MCF 10A (cell line): ENCODE results near the gene HOXD12. TPM values are rescaled to one million over a fixed set of nuclear protein-coding genes. Genes with fewer than 3 reads are reported as not detected.

Experiments
- BruUV-seq: library from RNA; stranded (reverse); fragments of 400-500 nt; replicated peaks from 2 replicates; lab custom pipeline; 2021; lab: Mats Ljungman, UMichigan
- CTCF ChIA-PET: fragments of 300-600 bp; sonication (Branson Sonifier 250); formaldehyde crosslinking; extraction: SDS; loops from one replicate; lab custom pipeline; 2021; ENCODE audit warnings: antibody characterized with exemption, inconsistent platforms; lab: Yijun Ruan, JAX
- POLR2A ChIA-PET: fragments of 300-600, 350-650 bp; sonication (Branson Sonifier 250); formaldehyde crosslinking; extraction: SDS; loops from one replicate; lab custom pipeline; 2020; ENCODE audit warnings: antibody characterized with exemption, inconsistent platforms; lab: Yijun Ruan, JAX
- DNase-seq: peaks from one replicate; pipeline ENCODE4 v3.0.0-alpha.2; 2018; ENCODE audit not compliant: unreplicated experiment
- H3K27ac Mint-ChIP-seq: one replicate; pipeline ENCODE4 v1.8.0; 2022; ENCODE audit warnings: mild to moderate bottlenecking, low read depth, mixed read lengths; ENCODE audit not compliant: unreplicated experiment
- H3K27me3 Mint-ChIP-seq: one replicate; pipeline ENCODE4 v1.8.0; 2022; ENCODE audit warnings: mixed read lengths; ENCODE audit not compliant: insufficient read depth, unreplicated experiment
- H3K36me3 Mint-ChIP-seq: one replicate; pipeline ENCODE4 v1.8.0; 2022; ENCODE audit warnings: mild to moderate bottlenecking, moderate library complexity, mixed read lengths; ENCODE audit not compliant: insufficient read depth, unreplicated experiment
- H3K4me1 Mint-ChIP-seq: one replicate; pipeline ENCODE4 v1.8.0; 2022; ENCODE audit warnings: mixed read lengths; ENCODE audit not compliant: insufficient read depth, unreplicated experiment
- H3K4me3 Mint-ChIP-seq: one replicate; pipeline ENCODE4 v1.8.0; 2022; ENCODE audit warnings: mild to moderate bottlenecking, moderate library complexity, mixed read lengths; ENCODE audit not compliant: unreplicated experiment
- H3K9me3 Mint-ChIP-seq: one replicate; pipeline ENCODE4 v1.8.0; 2022; ENCODE audit warnings: mixed read lengths; ENCODE audit not compliant: unreplicated experiment
- CTCF ChIP-seq: fragments of 200-600 bp; IDR thresholded peaks from one replicate; pipeline ENCODE4 v1.8.0; 2022; ENCODE audit warnings: antibody characterized with exemption, mild to moderate bottlenecking; ENCODE audit not compliant: unreplicated experiment
- intact Hi-C: fragments of 100-400 bp; cut with micrococcal nuclease; formaldehyde crosslinking; loops from 2 replicates; pipeline ENCODE4 v1.14.1; 2022
- total RNA-seq: library from RNA; stranded (reverse); gene quantifications from 2 replicates; pipeline ENCODE4 v1.2.3, GENCODE V29; 2022

HOXD12 gene
- total RNA-seq, 1 experiment from 2014 or later = not detected

DNA sequence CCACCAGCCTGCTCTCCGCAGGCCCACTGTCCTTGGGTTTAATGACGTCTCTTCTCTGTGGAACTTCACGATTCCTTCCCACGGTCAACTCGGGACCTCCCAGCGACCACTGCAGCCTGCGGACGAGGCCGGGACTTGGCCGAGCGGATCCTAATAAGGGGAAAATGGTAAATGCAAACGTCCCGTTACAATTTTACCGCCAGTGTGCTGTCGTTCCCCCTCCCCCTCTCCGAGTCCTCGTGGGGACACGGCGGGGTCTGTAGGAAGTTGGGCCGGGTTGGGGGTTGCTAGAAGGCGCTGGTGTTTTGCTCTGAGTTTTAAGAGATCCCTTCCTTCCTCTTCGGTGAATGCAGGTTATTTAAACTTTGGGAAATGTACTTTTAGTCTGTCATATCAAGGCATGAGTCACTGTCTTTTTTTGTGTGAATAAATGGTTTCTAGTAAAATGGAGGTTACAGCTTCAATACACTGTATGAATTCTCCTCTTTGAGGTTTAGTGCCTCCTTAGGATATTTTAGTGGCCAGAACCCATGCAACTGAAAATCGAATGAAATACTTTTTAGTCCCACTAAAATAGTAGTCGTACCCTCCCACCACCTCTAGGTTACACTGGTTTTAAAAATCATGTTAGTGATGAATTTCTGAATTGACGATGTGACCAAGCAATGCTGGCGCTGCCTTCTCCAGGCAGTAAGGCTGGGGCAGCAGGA, 9.8 kb downstream of the HOXD12 start:
- no peak overlapping the region for H3K4me3 Mint-ChIP-seq
- CTCF ChIA-PET = interaction anchor here (0.6 to 2.6 kb wide), 7 partner anchors 7 to 1033 kb away, joined by 3 to 23 read pairs (median 10); partner anchors contain the start of gene HOXD12
- no peak for DNase-seq
- no TSS peak for BruUV-seq
- no peaks in the 10 kb centered on the region for H3K9me3 Mint-ChIP-seq
- intact Hi-C loops = no loop called here
- POLR2A ChIA-PET = no interaction called here
- H3K36me3 Mint-ChIP-seq = no peaks in the 10 kb centered on the region
- H3K27ac Mint-ChIP-seq = no peak overlapping the region
- peaks cover 22% of the 10 kb centered on the region for H3K27me3 Mint-ChIP-seq
- no peak for TF ChIP-seq CTCF
- peaks cover 7% of the 10 kb centered on the region for H3K4me1 Mint-ChIP-seq

- no peaks in the 10 kb centered on the region for H3K36me3 Mint-ChIP-seq
- H3K9me3 Mint-ChIP-seq = no peaks in the 10 kb centered on the region
- intact Hi-C loops = no loop called here
- DNase-seq = no peak
- ChIA-PET CTCF (interaction anchor here (0.6 to 2.6 kb wide), 18 partner anchors 8 to 1413 kb away, joined by 3 to 23 read pairs (median 4); partner anchors contain the start of gene HOXD12), POLR2A (no interaction called here)
- no TSS peak for BruUV-seq
- no peak overlapping the region for H3K27ac Mint-ChIP-seq
- TF ChIP-seq CTCF = no peak
- H3K4me3 Mint-ChIP-seq = no peak overlapping the region
- peaks cover 17% of the 10 kb centered on the region for H3K27me3 Mint-ChIP-seq
- H3K4me1 Mint-ChIP-seq = peaks cover 7% of the 10 kb centered on the region
Measured at GRCh38 chr2:176109946-176110345, 10.4 kb downstream of the HOXD12 start.

- H3K36me3 Mint-ChIP-seq = no peaks in the 10 kb centered on the region
- CTCF ChIA-PET = interaction anchor here (0.6 to 2.6 kb wide), 40 partner anchors 8 to 1413 kb away, joined by 3 to 23 read pairs (median 4); partner anchors contain the start of genes HOXD12 and HOXD13
- H3K9me3 Mint-ChIP-seq = no peaks in the 10 kb centered on the region
Measured at GRCh38 chr2:176110415-176111308, 11.1 kb downstream of the HOXD12 start.

More at GRCh38 chr2:176110415-176111308, 11.1 kb downstream of the HOXD12 start:
- H3K4me3 Mint-ChIP-seq = no peak overlapping the region
- peaks cover 10% of the 10 kb centered on the region for H3K27me3 Mint-ChIP-seq
- H3K4me1 Mint-ChIP-seq = peaks cover 7% of the 10 kb centered on the region
- POLR2A ChIA-PET = interaction anchor here (0.7 to 1.5 kb wide), 4 partner anchors 9 to 527 kb away, joined by 3 to 5 read pairs (median 4); no protein-coding TSS in a partner anchor
- no TSS peak for BruUV-seq
- no peak for TF ChIP-seq CTCF
- DNase-seq = no peak
- H3K27ac Mint-ChIP-seq = no peak overlapping the region
- intact Hi-C loops = no loop called here
